ENCODE measurements around the gene BMP4.

GRCh38 chr14:53979113-53979681 is 22.6 kb upstream of the BMP4 start:
- no peak for TF ChIP-seq POLR2AphosphoS5 (IDR thresholded peaks at IDR 0.05; ENCODE audit: insufficient read depth in 1 of 2, low read depth in 1 of 2)
- no peak for TF ChIP-seq CTCF (IDR thresholded peaks at IDR 0.05)
- no peak for TF ChIP-seq POLR2A (IDR thresholded peaks at IDR 0.05)

All from vagina (tissue), 2 donors.